OCI-LY7 (cell line): ENCODE data around the gene PPM1H. TPM values are rescaled to one million over a fixed set of nuclear protein-coding genes. Genes with fewer than 3 reads are reported as not detected.

Experiments
- BruUV-seq: library from RNA; stranded (reverse); fragments of 400-500 nt; replicated peaks from 2 replicates; lab custom pipeline; 2021; lab: Mats Ljungman, UMichigan
- CTCF ChIA-PET: fragments of 300-600 bp; sonication (Branson Sonifier 250); formaldehyde crosslinking; loops from one replicate; lab custom pipeline; 2022; ENCODE audit warnings: antibody characterized with exemption; ENCODE audit not compliant: unreplicated experiment; lab: Charles Lee
- POLR2A ChIA-PET: fragments of 300-600 bp; sonication (Branson Sonifier 250); formaldehyde crosslinking; loops from one replicate; lab custom pipeline; 2022; ENCODE audit warnings: antibody characterized with exemption; lab: Charles Lee
- DNase-seq: peaks from one replicate; pipeline ENCODE4 v3.0.0-alpha.2; 2015; ENCODE audit warnings: low spot score
- H2AFZ ChIP-seq: fragments of 200-600 bp; sonication (generic), shearing (Covaris generic); 2 replicates; pipeline ENCODE4 v1.6.1; 2014; ENCODE audit warnings: mild to moderate bottlenecking, antibody characterized with exemption, low read length, moderate library complexity
- H3K27ac ChIP-seq: fragments of 200-600 bp; sonication (generic); 2 replicates; pipeline ENCODE4 v1.5.1; 2014; ENCODE audit warnings: mixed run types, low read depth, mild to moderate bottlenecking, moderate library complexity, low read length, inconsistent platforms; ENCODE audit not compliant: poor library complexity, severe bottlenecking
- H3K36me3 ChIP-seq: fragments of 200-600 bp; sonication (generic); 2 replicates; pipeline ENCODE4 v1.6.1; 2014; ENCODE audit warnings: mild to moderate bottlenecking, antibody characterized with exemption, low read length, moderate library complexity, mixed read lengths; ENCODE audit not compliant: insufficient read depth
- H3K4me1 ChIP-seq: fragments of 200-600 bp; sonication (generic); 2 replicates; pipeline ENCODE4 v1.5.1; 2014; ENCODE audit warnings: mild to moderate bottlenecking, low read length; ENCODE audit not compliant: insufficient read depth, poor library complexity, severe bottlenecking
- H3K4me2 ChIP-seq: fragments of 200-600 bp; sonication (generic); 2 replicates; pipeline ENCODE4 v1.6.1; 2014; ENCODE audit warnings: mild to moderate bottlenecking, low read length
- H3K4me3 ChIP-seq: fragments of 200-600 bp; sonication (generic); 2 replicates; pipeline ENCODE4 v1.5.1; 2014; ENCODE audit warnings: mild to moderate bottlenecking, low read depth, low read length; ENCODE audit not compliant: poor library complexity, severe bottlenecking
- H3K79me2 ChIP-seq: fragments of 200-600 bp; sonication (generic); 2 replicates; pipeline ENCODE4 v1.6.1; 2016; ENCODE audit warnings: low read depth, mild to moderate bottlenecking, low read length, moderate library complexity, mixed read lengths; ENCODE audit not compliant: insufficient read depth
- H3K9me2 ChIP-seq: fragments of 200-600 bp; sonication (generic); 2 replicates; pipeline ENCODE4 v1.6.1; 2016; ENCODE audit warnings: mild to moderate bottlenecking, low read length, mixed read lengths; ENCODE audit not compliant: insufficient read depth
- H3K9me3 ChIP-seq: fragments of 200-600 bp; sonication (generic); 2 replicates; pipeline ENCODE4 v1.6.1; 2014; ENCODE audit warnings: mild to moderate bottlenecking, mixed run types, low read length, mixed read lengths
- H4K20me1 ChIP-seq: fragments of 200-600 bp; sonication (generic); 2 replicates; pipeline ENCODE4 v1.6.1; 2014; ENCODE audit warnings: mild to moderate bottlenecking, antibody characterized with exemption, low read length, moderate library complexity, mixed read lengths; ENCODE audit not compliant: insufficient read depth
- EZH2phosphoT487 ChIP-seq: fragments of 200-600 bp; sonication (generic); IDR thresholded peaks from 2 replicates; pipeline ENCODE4 v1.6.1; 2018; ENCODE audit warnings: low read depth, borderline replicate concordance, mild to moderate bottlenecking, mixed run types, antibody characterized with exemption, low read length, moderate library complexity, mixed read lengths
- intact Hi-C: fragments of 100-400 bp; cut with micrococcal nuclease; formaldehyde crosslinking; loops from one replicate; pipeline ENCODE4 v1.10.0; 2022; ENCODE audit not compliant: unreplicated experiment
- total RNA-seq, 2 experiments: library from RNA; depleted of rRNA in 1 of 2; stranded (reverse); fragments of >200 nt in 1 of 2; shearing (Covaris generic) in 1 of 2; gene quantifications; 2 replicates each; pipeline ENCODE4 v1.2.3, GENCODE V29; 2014 to 2022
- TF ChIP-seq, protein P1 (sequence below): fragments of 200-600 bp; sonication (generic); conservative IDR thresholded peaks from 2 replicates; pipeline ENCODE4 v1.5.1; 2014; ENCODE audit warnings: mild to moderate bottlenecking, antibody characterized with exemption, low read length, moderate library complexity, mixed read lengths

Gene PPM1H
- total RNA-seq, 2 experiments from 2014 or later, result 2.0 to 3.4 TPM

DNA sequence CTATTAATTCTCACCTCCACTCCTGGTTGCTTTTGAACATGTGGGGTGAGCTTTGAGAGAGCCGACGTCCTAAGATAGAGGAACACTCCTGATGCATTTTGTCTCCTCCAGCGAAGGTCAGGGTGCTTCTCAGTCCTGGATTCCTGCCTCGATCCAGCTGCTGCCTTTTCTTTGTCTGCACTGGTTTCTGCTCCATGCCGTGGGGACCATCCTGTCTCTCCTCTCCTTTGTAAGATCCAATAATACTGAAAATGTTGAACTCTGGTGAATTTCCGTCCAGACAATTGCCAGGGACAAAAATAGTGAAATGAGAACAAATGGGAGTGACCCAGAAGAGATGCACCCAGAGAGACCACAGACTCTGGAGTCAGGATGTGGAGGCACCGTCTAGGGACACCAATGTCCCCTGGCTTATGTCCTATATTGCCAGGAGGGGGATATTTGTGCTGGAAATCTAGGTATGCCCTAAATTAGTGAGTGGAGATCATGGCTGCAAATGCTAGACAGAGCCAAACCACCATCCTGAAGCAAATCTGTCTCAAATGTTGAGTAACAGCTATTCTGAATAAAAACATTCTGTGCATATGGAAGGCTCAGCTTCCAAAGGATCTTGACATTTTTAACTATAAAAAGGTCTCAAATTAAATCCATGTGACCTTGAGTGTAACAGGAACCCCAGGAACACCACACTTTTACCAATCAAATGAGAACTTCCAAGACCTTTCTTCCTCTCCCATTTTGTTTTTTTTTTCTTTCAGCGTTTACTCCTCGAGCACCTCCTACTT is 170.9 kb downstream of the PPM1H start:
- no peaks in the 10 kb centered on the region for H3K4me1 ChIP-seq
- DNase-seq, result no peak
- intact Hi-C loops, result no loop called here
- no peaks in the 10 kb centered on the region for H3K79me2 ChIP-seq
- TF ChIP-seq, protein P1, sequence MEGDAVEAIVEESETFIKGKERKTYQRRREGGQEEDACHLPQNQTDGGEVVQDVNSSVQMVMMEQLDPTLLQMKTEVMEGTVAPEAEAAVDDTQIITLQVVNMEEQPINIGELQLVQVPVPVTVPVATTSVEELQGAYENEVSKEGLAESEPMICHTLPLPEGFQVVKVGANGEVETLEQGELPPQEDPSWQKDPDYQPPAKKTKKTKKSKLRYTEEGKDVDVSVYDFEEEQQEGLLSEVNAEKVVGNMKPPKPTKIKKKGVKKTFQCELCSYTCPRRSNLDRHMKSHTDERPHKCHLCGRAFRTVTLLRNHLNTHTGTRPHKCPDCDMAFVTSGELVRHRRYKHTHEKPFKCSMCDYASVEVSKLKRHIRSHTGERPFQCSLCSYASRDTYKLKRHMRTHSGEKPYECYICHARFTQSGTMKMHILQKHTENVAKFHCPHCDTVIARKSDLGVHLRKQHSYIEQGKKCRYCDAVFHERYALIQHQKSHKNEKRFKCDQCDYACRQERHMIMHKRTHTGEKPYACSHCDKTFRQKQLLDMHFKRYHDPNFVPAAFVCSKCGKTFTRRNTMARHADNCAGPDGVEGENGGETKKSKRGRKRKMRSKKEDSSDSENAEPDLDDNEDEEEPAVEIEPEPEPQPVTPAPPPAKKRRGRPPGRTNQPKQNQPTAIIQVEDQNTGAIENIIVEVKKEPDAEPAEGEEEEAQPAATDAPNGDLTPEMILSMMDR, result no peak
- TF ChIP-seq EZH2phosphoT487, result no peak
- no TSS peak for BruUV-seq
- H3K9me2 ChIP-seq, result no peaks in the 10 kb centered on the region
- no peak overlapping the region for H3K27ac ChIP-seq
- no peak overlapping the region for H3K4me3 ChIP-seq
- no peak overlapping the region for H3K4me2 ChIP-seq
- H4K20me1 ChIP-seq, result no peaks in the 10 kb centered on the region
- CTCF ChIA-PET, result no interaction called here
- H3K36me3 ChIP-seq, result no peaks in the 10 kb centered on the region
- no peaks in the 10 kb centered on the region for H3K9me3 ChIP-seq
- H2AFZ ChIP-seq, result no peak overlapping the region
- POLR2A ChIA-PET, result no interaction called here

DNA sequence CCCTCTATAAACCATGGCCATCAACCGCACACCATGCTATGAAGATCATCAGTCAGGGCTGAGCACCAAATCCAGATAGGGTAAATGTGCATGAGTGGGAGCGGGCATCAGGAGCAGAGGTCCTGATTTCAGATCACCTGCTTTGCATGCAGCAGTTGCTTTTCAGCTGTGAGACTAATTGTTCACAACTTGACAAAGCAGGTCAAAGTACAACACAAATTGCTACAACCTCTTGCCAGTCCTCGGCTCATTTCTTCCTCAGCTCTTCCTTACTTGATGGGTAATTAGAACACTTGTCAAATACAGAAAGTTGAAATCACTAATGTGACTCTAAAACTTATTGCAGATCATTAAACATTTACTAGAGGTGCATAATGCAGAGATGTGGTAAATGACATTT is 171.6 kb downstream of the PPM1H start:
- TF ChIP-seq EZH2phosphoT487, result no peak
- TF ChIP-seq, protein P1, result no peak
- Histone ChIP-seq H4K20me1 (no peaks in the 10 kb centered on the region), H3K9me2 (no peaks in the 10 kb centered on the region), H3K36me3 (no peaks in the 10 kb centered on the region), H3K9me3 (no peaks in the 10 kb centered on the region), H2AFZ (no peak overlapping the region), H3K27ac (no peak overlapping the region), H3K4me2 (no peak overlapping the region), H3K4me3 (no peak overlapping the region), H3K4me1 (no peaks in the 10 kb centered on the region), H3K79me2 (no peaks in the 10 kb centered on the region)
- ChIA-PET POLR2A (no interaction called here), CTCF (no interaction called here)
- intact Hi-C loops, result no loop called here
- DNase-seq, result no peak
- no TSS peak for BruUV-seq

DNA sequence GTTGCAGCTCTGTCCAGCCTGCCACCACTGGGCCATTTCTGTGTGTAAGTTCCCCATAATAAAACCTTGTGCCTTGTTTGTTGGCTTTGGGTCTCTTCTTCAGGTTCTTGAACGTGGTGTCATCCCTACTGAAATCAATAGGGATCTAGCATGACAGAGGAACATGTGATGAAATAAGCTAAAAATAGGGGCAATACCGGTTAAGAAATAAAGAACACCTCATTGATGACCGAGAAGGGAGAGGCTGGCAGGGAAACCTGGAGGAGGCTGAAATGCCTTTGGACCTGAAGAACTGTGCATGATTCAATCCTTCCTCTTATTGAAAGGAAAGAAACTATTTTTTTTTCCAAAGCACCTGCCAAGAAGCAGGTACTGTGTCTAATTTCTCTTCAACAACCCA is 172.3 kb downstream of the PPM1H start:
- no peaks in the 10 kb centered on the region for H3K9me2 ChIP-seq
- H4K20me1 ChIP-seq, result no peaks in the 10 kb centered on the region
- intact Hi-C loops, result no loop called here
- H3K36me3 ChIP-seq, result no peaks in the 10 kb centered on the region
- ChIA-PET POLR2A (no interaction called here), CTCF (no interaction called here)
- no peaks in the 10 kb centered on the region for H3K9me3 ChIP-seq
- H3K79me2 ChIP-seq, result no peaks in the 10 kb centered on the region
- BruUV-seq, result no TSS peak
- no peak overlapping the region for H2AFZ ChIP-seq
- DNase-seq, result no peak
- H3K4me2 ChIP-seq, result no peak overlapping the region
- no peaks in the 10 kb centered on the region for H3K4me1 ChIP-seq
- no peak overlapping the region for H3K4me3 ChIP-seq
- TF ChIP-seq EZH2phosphoT487, result no peak
- TF ChIP-seq, protein P1, result no peak
- no peak overlapping the region for H3K27ac ChIP-seq
